T-helper 1 cell (primary cell): Measurements from ENCODE around the gene C2orf15.
A peak's percentile ranks its signal among the peaks of the same experiment; 100 is the strongest.
"Not testable (repeated sequence)": the region's sequence is repeated elsewhere in the genome, so short reads cannot be mapped to it uniquely, and the experiment has no call there.

ENCODE experiments used
- DNase-seq, 5 donors: peaks; one replicate each; pipeline ENCODE4 v3.0.0-alpha.2; 2012 to 2020

Gene C2orf15

DNA sequence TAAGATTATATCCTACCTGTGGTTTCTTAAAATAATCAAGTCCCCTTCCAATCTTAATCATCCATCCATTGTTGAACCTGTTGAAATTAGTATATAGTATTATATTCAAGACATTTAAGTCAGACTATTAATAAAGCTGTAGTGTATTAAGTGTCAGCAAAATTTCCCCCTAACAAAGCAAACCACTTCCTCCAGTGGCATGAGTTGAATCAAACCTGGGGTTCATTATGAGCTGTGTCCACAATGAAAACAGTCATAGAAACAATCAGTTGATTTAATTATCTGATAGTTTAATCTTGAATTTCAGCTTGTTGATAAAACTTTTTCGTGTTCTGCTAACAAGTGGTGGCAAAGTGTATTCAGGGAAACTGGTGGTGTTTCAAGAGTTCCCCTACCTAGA lies 28.0 kb downstream of the C2orf15 start:
- DNase-seq, result peak in 1 of 5 donors; percentile 23

DNA sequence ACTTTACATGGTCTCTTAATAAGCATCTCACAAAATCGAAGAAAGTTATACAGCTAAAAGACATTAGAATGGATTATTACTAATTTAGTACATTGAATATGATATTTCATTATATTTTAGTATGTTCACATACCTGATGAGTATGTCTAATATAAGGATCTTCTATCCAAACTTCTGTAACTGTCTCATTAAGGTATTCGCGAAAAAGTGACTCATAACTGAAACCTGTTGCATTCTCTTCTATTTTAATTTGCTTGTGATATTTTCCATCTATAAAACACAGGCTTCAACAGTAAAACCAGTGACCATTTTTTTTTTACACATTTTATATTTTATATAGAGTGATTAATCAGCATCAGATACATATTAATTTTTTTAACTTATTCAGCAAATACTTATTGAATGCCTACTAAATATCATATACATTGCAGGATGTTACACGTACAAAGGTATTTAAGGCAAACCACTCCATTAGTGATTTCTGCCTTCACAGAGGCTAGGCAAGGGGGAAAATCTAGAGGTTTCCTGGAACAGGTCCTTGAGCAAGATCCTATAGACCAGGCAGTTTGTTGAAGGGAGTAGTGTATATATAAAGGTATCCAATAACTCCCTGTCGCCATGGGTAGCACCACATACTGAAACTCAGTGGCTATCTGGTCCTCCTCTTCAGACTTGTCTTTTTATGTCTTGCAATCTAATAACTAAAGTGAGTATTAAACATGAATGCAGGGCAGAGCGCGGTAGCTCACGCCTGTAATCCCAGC lies 30.1 kb downstream of the C2orf15 start:
- DNase-seq, result no peak

DNA sequence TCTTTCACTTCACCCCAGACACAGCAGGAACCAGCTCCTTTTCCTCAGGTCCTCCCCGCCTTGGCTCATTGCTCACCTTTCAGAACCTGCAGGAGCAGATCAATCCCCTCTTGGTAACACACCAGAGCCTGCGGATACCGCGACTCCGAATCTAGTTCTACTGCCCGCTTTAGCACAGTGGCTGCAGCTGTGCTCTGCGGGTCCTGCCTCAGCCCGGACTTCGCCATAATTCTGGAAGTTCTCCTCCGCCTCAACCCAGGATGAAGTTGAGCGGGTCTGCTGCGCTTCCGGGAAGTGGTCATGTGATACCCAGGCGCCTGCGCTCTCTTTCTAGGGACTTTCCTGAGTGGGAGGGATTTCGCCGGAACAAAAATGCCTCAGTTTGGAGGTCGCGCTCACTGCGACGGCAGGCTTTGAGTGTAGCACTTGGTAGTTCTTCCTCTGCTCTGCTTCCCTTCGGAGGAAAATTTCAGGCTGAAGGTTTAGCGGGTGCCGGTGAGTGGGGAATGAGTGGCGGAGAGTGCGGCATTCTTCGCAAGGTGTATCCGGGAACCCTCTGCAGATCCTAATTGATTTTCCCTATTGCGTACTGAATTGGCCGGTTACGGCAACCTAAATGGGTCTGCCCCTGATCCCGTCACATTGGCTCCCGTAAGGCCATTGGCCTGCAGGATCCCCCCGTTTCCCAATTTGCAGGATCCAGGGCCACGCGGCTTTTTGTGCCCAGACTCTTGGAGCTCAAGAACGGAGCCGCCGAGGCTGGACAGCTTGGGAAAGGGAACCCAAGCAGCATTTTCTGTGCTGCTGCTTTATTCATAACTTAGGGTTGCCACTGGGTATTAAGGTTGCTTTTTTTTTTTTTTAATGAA lies 39.5 kb downstream of the C2orf15 start, which contains the start of the genes MITD1 and MRPL30:
Gene MITD1, minus strand, starts transcription at position 304 of the 869 bp plus-strand sequence. Its CDS starts 77 bp downstream, at position 227.
Gene MRPL30, plus strand, starts transcription at position 430 of the 869 bp plus-strand sequence. CDS start 5,020 bp downstream, outside the sequence.
- peak; percentile 81 to 93 (median 88) for DNase-seq

DNA sequence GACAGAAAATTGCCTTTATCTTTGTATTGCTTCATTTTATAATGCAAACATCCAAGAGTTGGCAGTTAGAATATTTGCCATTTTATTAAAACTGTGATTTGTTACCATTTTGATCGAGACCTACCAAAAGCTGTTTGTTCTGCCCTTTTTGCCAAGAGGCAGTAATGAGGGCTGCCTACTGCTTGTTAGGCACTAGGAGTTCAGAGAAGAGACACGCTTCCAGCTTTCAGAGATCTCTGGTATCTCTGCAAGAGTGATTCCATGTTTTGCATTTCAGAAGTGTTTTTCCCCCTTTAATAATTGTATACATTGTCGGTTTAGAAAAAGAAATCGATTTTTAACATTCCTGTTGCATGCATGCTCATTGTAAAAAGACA lies 40.1 kb downstream of the C2orf15 start:
- DNase-seq, result no peak

DNA sequence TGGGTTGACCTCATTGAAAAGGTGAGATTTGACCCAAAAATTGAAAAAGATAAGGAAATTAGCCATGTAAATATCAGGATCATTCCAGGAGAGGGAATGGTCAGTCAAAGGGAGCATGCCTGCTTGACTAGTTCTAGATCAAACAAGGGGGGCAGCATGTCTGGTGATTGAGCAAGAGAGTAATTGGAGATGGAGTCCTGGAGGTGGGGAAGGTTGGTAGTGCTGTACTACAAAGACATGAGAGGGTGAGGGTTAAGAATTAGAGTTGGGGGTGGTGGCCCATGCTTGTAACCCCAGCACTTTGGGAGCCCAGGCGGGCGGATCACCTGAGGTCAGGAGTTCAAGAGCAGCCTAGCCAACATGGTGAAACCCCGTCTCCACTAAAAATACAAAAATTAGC lies 41.5 kb downstream of the C2orf15 start:
- no peak for DNase-seq

DNA sequence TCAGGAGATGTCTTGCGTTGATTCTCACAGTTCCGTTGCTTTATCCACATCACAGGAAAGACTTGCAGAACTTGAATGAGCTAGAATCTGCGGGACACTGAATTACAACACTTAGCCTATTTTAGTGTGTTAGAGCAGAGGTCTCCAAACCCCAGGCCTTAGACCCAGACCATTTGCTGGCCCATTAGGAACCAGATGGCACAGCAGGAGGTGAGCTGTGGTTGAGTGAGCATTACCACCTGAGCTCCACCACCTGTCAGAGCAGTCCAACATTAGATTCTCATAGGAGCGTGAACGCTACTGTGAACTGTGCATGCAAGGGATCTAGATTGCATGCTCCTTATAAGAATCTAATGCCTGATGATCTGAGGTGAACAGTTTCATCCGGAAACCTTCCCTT lies 43.3 kb downstream of the C2orf15 start:
- DNase-seq, result no peak

DNA sequence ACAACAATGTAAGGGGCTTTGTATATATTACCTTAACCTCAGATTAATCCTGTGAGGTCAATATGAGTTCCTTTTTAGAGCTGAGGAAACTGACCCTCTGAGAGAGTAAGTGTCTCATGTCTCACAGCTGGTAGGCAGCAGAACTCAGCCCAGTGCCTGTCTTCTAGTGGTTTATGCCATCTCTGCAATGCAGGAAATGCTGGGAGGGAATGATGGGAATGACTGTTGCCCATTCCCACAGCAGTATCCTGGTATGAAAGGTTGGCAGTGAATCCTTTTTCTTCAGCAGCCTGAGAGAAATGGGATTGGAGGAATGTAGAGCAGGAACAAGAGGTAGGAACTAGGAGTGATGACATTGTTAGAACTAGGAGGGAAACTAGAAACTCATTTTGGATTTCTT lies 45.5 kb downstream of the C2orf15 start:
- no peak for DNase-seq

DNA sequence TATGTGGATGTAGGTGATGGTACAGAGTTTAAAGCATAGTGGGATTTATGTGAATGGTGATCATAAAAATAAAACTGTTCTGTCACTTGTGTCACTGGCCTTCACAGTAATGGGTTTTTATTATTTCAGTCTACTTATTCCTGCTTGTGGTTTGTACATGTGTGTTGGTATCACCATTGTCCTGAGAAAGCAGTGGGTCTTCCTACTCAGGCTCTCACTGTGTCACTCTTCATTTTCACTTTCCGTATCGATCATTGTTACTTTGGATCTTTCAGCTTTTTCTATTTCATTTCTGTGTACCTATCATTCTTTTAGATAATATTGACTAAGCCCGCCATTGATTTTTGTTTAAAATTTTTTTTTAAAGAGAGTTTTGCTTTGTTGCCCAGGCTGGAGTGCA lies 46.9 kb downstream of the C2orf15 start:
- DNase-seq, result no peak

DNA sequence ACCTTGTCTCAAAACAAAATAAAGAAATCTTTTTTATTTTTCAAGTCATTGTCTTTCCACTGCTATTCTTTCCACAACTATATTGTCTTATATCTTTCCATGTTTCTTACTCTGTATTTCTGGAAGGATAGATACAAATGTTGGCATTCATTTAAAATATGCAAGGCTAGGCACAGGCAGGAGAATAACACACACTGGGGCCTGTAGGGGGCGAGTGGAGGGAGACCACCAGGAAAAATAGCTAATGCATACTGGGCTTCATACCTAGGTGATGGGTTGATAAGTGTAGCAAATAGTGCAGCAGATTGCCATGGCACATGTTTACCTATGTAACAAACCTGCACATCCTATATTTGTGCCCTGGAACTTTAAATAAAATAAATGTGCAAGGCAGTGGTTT lies 49.0 kb downstream of the C2orf15 start:
- DNase-seq, result no peak

DNA sequence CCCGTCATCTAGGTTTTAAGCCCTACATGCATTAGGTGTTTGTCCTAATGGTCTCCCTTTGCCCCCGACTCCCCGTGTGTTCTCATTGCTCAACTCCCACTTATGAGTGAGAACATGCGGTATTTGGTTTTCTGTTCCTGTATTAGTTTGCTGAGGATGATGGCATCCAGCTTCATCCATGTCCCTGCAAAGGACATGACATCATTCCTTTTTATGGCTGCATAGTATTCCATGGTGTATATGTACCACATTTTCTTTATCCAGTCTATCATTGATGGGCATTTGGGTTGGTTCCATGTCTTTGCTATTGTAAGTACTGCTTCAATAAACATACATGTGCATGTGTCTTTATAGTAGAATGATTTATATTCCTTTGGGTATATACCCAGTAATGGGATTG lies 50.9 kb downstream of the C2orf15 start:
- DNase-seq, result not testable (repeated sequence)

DNA sequence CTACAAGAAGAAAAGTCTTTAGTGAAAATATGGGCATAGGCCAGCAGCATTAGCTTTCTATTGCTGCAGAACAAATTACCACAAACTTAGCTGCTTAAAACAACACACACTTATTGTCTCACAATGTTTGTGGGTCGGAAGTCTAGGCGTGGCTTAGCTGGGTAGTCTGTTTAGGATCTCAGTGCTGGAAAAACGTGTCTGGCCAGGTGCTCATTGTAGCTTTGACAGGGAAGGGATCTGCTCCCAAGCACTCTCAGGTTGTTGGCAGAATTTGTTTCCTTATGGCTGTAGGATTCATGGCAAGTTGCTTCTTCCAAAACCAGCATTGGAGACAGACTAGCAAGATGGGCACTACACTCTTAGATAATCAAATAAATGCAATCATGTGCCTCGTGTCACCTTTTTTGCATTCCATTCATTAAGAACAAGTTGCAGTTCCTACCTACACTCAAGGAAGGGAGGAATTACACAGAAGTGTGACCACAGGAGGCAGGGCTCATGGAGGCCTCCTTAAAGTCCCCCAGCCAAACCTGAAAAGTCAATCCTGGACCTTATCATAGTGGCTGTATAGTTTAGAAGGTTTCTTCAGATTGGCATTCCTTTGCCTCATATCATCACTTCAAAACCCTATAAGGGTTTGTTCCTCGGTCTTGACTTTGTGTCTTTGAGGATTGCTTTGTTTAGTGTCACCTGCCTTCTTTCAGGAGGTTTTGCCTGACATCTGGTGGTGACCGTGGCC lies 56.8 kb downstream of the C2orf15 start:
- no peak for DNase-seq

DNA sequence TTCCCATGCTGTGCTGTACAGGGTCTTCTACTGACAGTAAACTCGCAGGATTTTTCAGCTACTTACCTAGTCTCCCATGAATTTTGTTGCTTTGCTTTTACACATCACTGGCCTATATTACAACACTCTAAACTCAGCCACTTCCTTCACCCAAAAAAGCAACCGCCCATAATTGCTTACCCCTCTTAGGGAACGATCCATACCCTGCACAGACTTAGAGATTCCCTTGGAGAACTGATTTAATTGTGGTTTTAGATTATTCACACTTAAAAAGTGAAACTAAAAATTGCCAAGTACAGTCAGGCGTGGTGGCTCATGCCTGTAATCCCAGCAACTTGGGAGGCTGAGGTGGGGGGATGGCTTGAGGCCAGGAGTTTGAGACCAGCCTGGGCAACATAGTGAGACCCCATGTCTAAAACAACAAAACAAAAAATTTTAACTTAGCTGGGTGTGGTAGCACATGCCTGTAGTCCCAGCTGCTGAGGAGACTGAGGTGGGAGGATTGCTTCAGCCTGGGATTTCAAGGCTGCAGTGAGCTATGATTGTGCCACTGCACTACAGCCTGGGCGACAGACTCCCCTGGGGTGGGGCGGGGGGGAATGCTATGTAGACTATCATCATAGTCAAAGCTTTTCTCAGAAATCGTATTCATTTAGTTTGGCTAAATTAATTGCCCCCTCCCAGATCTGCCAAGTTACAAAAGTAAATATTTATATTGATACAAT lies 58.7 kb downstream of the C2orf15 start:
- DNase-seq, result no peak
